IMR-90 (cell line): Measurements from ENCODE around the gene ITIH6. TPM values are rescaled to one million over a fixed set of nuclear protein-coding genes. Genes with fewer than 3 reads are reported as not detected.

Experiments
- ATAC-seq: fragments of 200-7000 bp; cut with Tn5 transposase; 2 replicates; pipeline ENCODE4 v1.9.1; 2020; ENCODE audit warnings: low read depth, mild to moderate bottlenecking, moderate library complexity
- BruUV-seq: library from RNA; stranded (reverse); fragments of 400-500 nt; replicated peaks from 2 replicates; lab custom pipeline; 2021; lab: Mats Ljungman, UMichigan
- CTCF ChIA-PET: fragments of 300-600 bp; formaldehyde crosslinking; extraction: SDS; loops from one replicate; lab custom pipeline; 2021; ENCODE audit warnings: antibody characterized with exemption; lab: Yijun Ruan, JAX
- POLR2A ChIA-PET: fragments of 300-600 bp; sonication (Branson Sonifier 250); formaldehyde crosslinking; loops from one replicate; lab custom pipeline; 2022; ENCODE audit warnings: antibody characterized with exemption; ENCODE audit not compliant: unreplicated experiment; lab: Charles Lee
- DNase-seq: peaks from one replicate; pipeline ENCODE4 v3.0.0; 2013
- H2AFZ ChIP-seq: replicated peaks from 2 replicates; pipeline ENCODE3; 2013; ENCODE audit warnings: low read length, mild to moderate bottlenecking; ENCODE audit not compliant: poor library complexity
- H2AK5ac ChIP-seq: 2 replicates; pipeline ENCODE4 v1.6.1; 2013; ENCODE audit warnings: low read depth, low read length, inconsistent platforms
- H2AK9ac ChIP-seq: replicated peaks from 2 replicates; pipeline ENCODE3; 2013; ENCODE audit warnings: mild to moderate bottlenecking, low read depth, low read length, moderate library complexity; ENCODE audit not compliant: poor library complexity
- H2BK120ac ChIP-seq: 2 replicates; pipeline ENCODE4 v1.6.1; 2013; ENCODE audit warnings: low read depth, low read length, inconsistent platforms
- H2BK15ac ChIP-seq: 3 replicates; pipeline ENCODE4 v1.6.1; 2013; ENCODE audit warnings: low read depth, low read length, inconsistent platforms
- H2BK20ac ChIP-seq: 2 replicates; pipeline ENCODE4 v1.6.1; 2013; ENCODE audit warnings: low read depth, mild to moderate bottlenecking, inconsistent platforms, low read length, moderate library complexity
- H2BK5ac ChIP-seq: 2 replicates; pipeline ENCODE4 v1.6.1; 2013; ENCODE audit warnings: mild to moderate bottlenecking, low read depth, low read length, inconsistent platforms; ENCODE audit not compliant: poor library complexity, severe bottlenecking
- H3K14ac ChIP-seq: replicated peaks from 2 replicates; pipeline ENCODE4 v1.6.1; 2013; ENCODE audit warnings: low read depth, low read length, inconsistent platforms
- H3K18ac ChIP-seq: 2 replicates; pipeline ENCODE4 v1.6.1; 2013; ENCODE audit warnings: low read depth, low read length, control low read depth
- H3K23ac ChIP-seq: 2 replicates; pipeline ENCODE4 v1.6.1; 2013; ENCODE audit warnings: low read depth, low read length, inconsistent platforms
- H3K27ac ChIP-seq: 2 replicates; pipeline ENCODE4 v1.5.1; 2013; ENCODE audit warnings: mild to moderate bottlenecking, control low read depth, low read length; ENCODE audit not compliant: insufficient read depth
- H3K27me3 ChIP-seq: 2 replicates; pipeline ENCODE4 v1.6.1; 2013; ENCODE audit warnings: low read length; ENCODE audit not compliant: control insufficient read depth, insufficient read depth
- H3K36me3 ChIP-seq: 2 replicates; pipeline ENCODE4 v1.6.1; 2013; ENCODE audit warnings: low read length, mixed read lengths; ENCODE audit not compliant: control insufficient read depth, insufficient read depth
- H3K4ac ChIP-seq: 2 replicates; pipeline ENCODE4 v1.6.1; 2013; ENCODE audit warnings: low read depth, low read length, inconsistent platforms
- H3K4me1 ChIP-seq: 2 replicates; pipeline ENCODE4 v1.6.1; 2013; ENCODE audit warnings: low read length, mixed read lengths; ENCODE audit not compliant: control insufficient read depth, insufficient read depth
- H3K4me2 ChIP-seq: 2 replicates; pipeline ENCODE4 v1.6.1; 2013; ENCODE audit warnings: low read depth, mild to moderate bottlenecking, control low read depth, low read length, moderate library complexity
- H3K4me3 ChIP-seq: 2 replicates; pipeline ENCODE4 v1.5.1; 2013; ENCODE audit warnings: low read depth, mild to moderate bottlenecking, control low read depth, low read length, moderate library complexity; ENCODE audit not compliant: insufficient read depth
- H3K56ac ChIP-seq: 2 replicates; pipeline ENCODE4 v1.6.1; 2013; ENCODE audit warnings: low read length, inconsistent platforms; ENCODE audit not compliant: insufficient read depth; ENCODE audit errors: extremely low read depth
- H3K79me1 ChIP-seq, 2 experiments: 2 replicates each; pipeline ENCODE4 v1.6.1; 2013; ENCODE audit warnings: low read length in 2 of 2, inconsistent platforms in 1 of 2, low read depth in 1 of 2
- H3K9ac ChIP-seq: 2 replicates; pipeline ENCODE4 v1.6.1; 2013; ENCODE audit warnings: low read depth, low read length, control low read depth
- H3K9me1 ChIP-seq: 2 replicates; pipeline ENCODE4 v1.6.1; 2013; ENCODE audit warnings: low read length, inconsistent platforms; ENCODE audit not compliant: insufficient read depth
- H3K9me3 ChIP-seq: 2 replicates; pipeline ENCODE4 v1.6.1; 2013; ENCODE audit warnings: low read length; ENCODE audit not compliant: control insufficient read depth, insufficient read depth
- H4K20me1 ChIP-seq: 2 replicates; pipeline ENCODE4 v1.6.1; 2013; ENCODE audit warnings: low read length, inconsistent platforms; ENCODE audit not compliant: insufficient read depth
- H4K5ac ChIP-seq: 2 replicates; pipeline ENCODE4 v1.6.1; 2013; ENCODE audit warnings: mild to moderate bottlenecking, low read depth, low read length, control low read depth
- H4K8ac ChIP-seq, 2 experiments: 2 replicates each; pipeline ENCODE4 v1.6.1; 2013; ENCODE audit warnings: low read depth in 2 of 2, low read length in 2 of 2, control low read depth in 1 of 2, inconsistent platforms in 1 of 2
- H4K91ac ChIP-seq: 2 replicates; pipeline ENCODE4 v1.6.1; 2013; ENCODE audit warnings: low read depth, low read length, inconsistent platforms; ENCODE audit not compliant: insufficient read depth
- CEBPB ChIP-seq: IDR thresholded peaks from 2 replicates; pipeline ENCODE4 v1.6.1; 2012; ENCODE audit warnings: low read depth, low read length, improper control_type of control experiment
- MAFK ChIP-seq: IDR thresholded peaks from 2 replicates; pipeline ENCODE4 v1.6.1; 2012; ENCODE audit warnings: low read depth, low read length, improper control_type of control experiment
- POLR2A ChIP-seq: IDR thresholded peaks from 2 replicates; pipeline ENCODE4 v1.6.1; 2012; ENCODE audit warnings: mild to moderate bottlenecking, low read depth, low read length
- RFX5 ChIP-seq: IDR thresholded peaks from 2 replicates; pipeline ENCODE4 v1.8.0; 2012; ENCODE audit warnings: low read depth, mild to moderate bottlenecking, low read length, moderate library complexity
- USF2 ChIP-seq: fragments of 150-350 bp; IDR thresholded peaks from 2 replicates; pipeline ENCODE4 v1.6.1; 2017; ENCODE audit warnings: mild to moderate bottlenecking, antibody characterized with exemption, low read length, low read depth
- WGBS, 2 experiments: methylation state at CpG; one replicate each; pipeline versions ENCODE4 v1.1.5 to v1.1.7; 2013; ENCODE audit warnings: missing lambda C conversion rate in 2 of 2; ENCODE audit not compliant: insufficient read length in 1 of 2; ENCODE audit errors: extremely low coverage in 2 of 2; 5-methylcytosine and 5-hydroxymethylcytosine counted together
- dilution Hi-C: fragments of 300-500 bp; cut with HindIII; formaldehyde crosslinking; loops from one replicate; pipeline ENCODE4 v1.14.3; 2018; ENCODE audit warnings: low sequenced_read_pairs; ENCODE audit not compliant: unreplicated experiment
- in situ Hi-C: fragments of 300-500 bp; cut with MboI; formaldehyde crosslinking; loops from 3 replicates; pipeline ENCODE4 v1.14.3; 2019; ENCODE audit warnings: low sequenced_read_pairs, inconsistent platforms, mixed read lengths
- intact Hi-C: fragments of 100-400 bp; cut with micrococcal nuclease; formaldehyde crosslinking; loops from 2 replicates; pipeline ENCODE4 v1.10.0; 2022
- polyA plus RNA-seq, 3 experiments: library from polyadenylated mRNA; depleted of rRNA; stranded (reverse); fragments of >200 nt; gene quantifications; 2 replicates each; pipeline ENCODE4 v1.2.3, GENCODE V29; 2012; ENCODE audit warnings: low replicate concordance in 1 of 3
- total RNA-seq: library from RNA; depleted of rRNA; stranded (reverse); fragments of >200 nt; gene quantifications from 2 replicates; pipeline ENCODE4 v1.2.3, GENCODE V29; 2012

ITIH6 gene
- total and polyA plus RNA-seq, 2 of the 4 experiments (the other 2 are of a cell fraction): not detected

GRCh38 chrX:54818221-54818620 is 20.2 kb upstream of the ITIH6 start:
- peak; percentile 9; the same call in 1 of the 2 replicates for ATAC-seq
- Histone ChIP-seq H4K5ac (no peak overlapping the region), H2BK5ac (no peak overlapping the region), H3K36me3 (peaks cover 23% of the 10 kb centered on the region), H3K9me1 (peaks cover 3% of the 10 kb centered on the region; the same call in 1 of the 2 replicates), H3K23ac (no peak overlapping the region), H2BK120ac (no peak overlapping the region), H3K9ac (no peak overlapping the region), H4K8ac (no peak overlapping the region), H2AK9ac (no peak overlapping the region), H3K4me2 (no peak overlapping the region), H2AK5ac (no peak overlapping the region), H3K14ac (no peak overlapping the region), H4K20me1 (peaks cover 5% of the 10 kb centered on the region; the same call in 1 of the 2 replicates), H3K4ac (no peak overlapping the region), H3K27ac (no peak overlapping the region), H3K4me1 (no peaks in the 10 kb centered on the region), H3K56ac (no peak overlapping the region), H3K18ac (no peak overlapping the region), H3K79me1 (peaks cover 0 to 9% of the 10 kb centered on the region in 2 experiments; a peak in 3 of 4 replicates), H2BK15ac (no peak overlapping the region), H4K91ac (no peak overlapping the region), H3K4me3 (no peak overlapping the region), H2BK20ac (no peak overlapping the region), H2AFZ (no peak overlapping the region), H3K27me3 (no peaks in the 10 kb centered on the region), H3K9me3 (no peaks in the 10 kb centered on the region)
- POLR2A ChIA-PET: no interaction called here
- CTCF ChIA-PET: no interaction called here
- WGBS, 2 experiments: no CpG with 5 or more reads among the region's 5 CpGs
- dilution Hi-C loops (no loop called here), intact Hi-C loops (no loop called here), in situ Hi-C loops (no loop called here)
- TF ChIP-seq USF2: no peak
- TF ChIP-seq CEBPB: no peak
- no peak for TF ChIP-seq MAFK
- TF ChIP-seq POLR2A: no peak
- TF ChIP-seq RFX5: no peak
- DNase-seq: no peak
- BruUV-seq: no TSS peak
